Neural cell (in vitro differentiated cells): Measurements from ENCODE around the gene DLG4. TPM values are rescaled to one million over a fixed set of nuclear protein-coding genes. Genes with fewer than 3 reads are reported as not detected.
A peak's percentile ranks its signal among the peaks of the same experiment; 100 is the strongest.

Source experiments
- H2AFZ ChIP-seq: fragments of 200-600, 300-800 bp; sonication (generic), shearing (Covaris generic); 2 replicates; pipeline ENCODE4 v1.6.0; 2014; ENCODE audit warnings: low read depth, mild to moderate bottlenecking, antibody characterized with exemption, low read length, moderate library complexity
- H3F3A ChIP-seq: fragments of 200-600 bp; shearing (Covaris generic); 2 replicates; pipeline ENCODE4 v1.6.1; 2016; ENCODE audit warnings: mild to moderate bottlenecking, moderate library complexity, mixed read lengths, antibody characterized with exemption, low read length; ENCODE audit not compliant: insufficient read depth, poor library complexity, severe bottlenecking
- H3K27ac ChIP-seq: fragments of 200-600, 300-800 bp; sonication (generic), shearing (Covaris generic); 2 replicates; pipeline ENCODE4 v1.5.1; 2014; ENCODE audit warnings: mild to moderate bottlenecking, low read length, moderate library complexity
- H3K27me3 ChIP-seq: fragments of 300-800, 200-600 bp; sonication (generic), shearing (Covaris generic); 2 replicates; pipeline ENCODE4 v1.6.0; 2014; ENCODE audit warnings: mild to moderate bottlenecking, low read depth, low read length, moderate library complexity; ENCODE audit not compliant: insufficient read depth
- H3K36me3 ChIP-seq: fragments of 300-800, 200-600 bp; sonication (generic), shearing (Covaris generic); 2 replicates; pipeline ENCODE4 v1.5.1; 2014; ENCODE audit warnings: mild to moderate bottlenecking, antibody characterized with exemption, low read length, moderate library complexity; ENCODE audit not compliant: insufficient read depth
- H3K4me2 ChIP-seq: fragments of 300-800, 200-600 bp; sonication (generic), shearing (Covaris generic); 2 replicates; pipeline ENCODE4 v1.6.0; 2014; ENCODE audit warnings: mild to moderate bottlenecking, low read length
- H3K4me3 ChIP-seq: fragments of 300-800, 200-600 bp; sonication (generic), shearing (Covaris generic); 2 replicates; pipeline ENCODE4 v1.5.1; 2014; ENCODE audit warnings: mild to moderate bottlenecking, low read length, moderate library complexity
- H3K79me2 ChIP-seq: fragments of 200-600 bp; shearing (Covaris generic); replicated peaks from 2 replicates; pipeline ENCODE4 v1.6.0; 2014; ENCODE audit warnings: mild to moderate bottlenecking, low read length, moderate library complexity; ENCODE audit not compliant: insufficient read depth
- H3K9ac ChIP-seq: fragments of 300-800, 200-600 bp; sonication (generic), shearing (Covaris generic); 2 replicates; pipeline ENCODE4 v1.6.1; 2016; ENCODE audit warnings: mild to moderate bottlenecking, low read length, mixed read lengths
- H3K9me2 ChIP-seq: fragments of 200-600 bp; shearing (Covaris generic); 2 replicates; pipeline ENCODE4 v1.6.1; 2016; ENCODE audit warnings: mild to moderate bottlenecking, low read length, mixed read lengths; ENCODE audit not compliant: insufficient read depth
- H3K9me3 ChIP-seq: fragments of 200-600, 300-800 bp; sonication (generic), shearing (Covaris generic); 2 replicates; pipeline ENCODE4 v1.6.1; 2016; ENCODE audit warnings: mild to moderate bottlenecking, mixed run types, low read length, moderate library complexity, mixed read lengths
- H4K20me1 ChIP-seq: fragments of 200-600 bp; shearing (Covaris generic); 2 replicates; pipeline ENCODE4 v1.6.1; 2016; ENCODE audit warnings: mild to moderate bottlenecking, mixed run types; ENCODE audit not compliant: insufficient read depth
- EZH2 ChIP-seq: fragments of 200-600, 300-800 bp; shearing (Covaris generic), sonication (generic); IDR thresholded peaks from 2 replicates; pipeline ENCODE4 v1.6.1; 2014; ENCODE audit warnings: antibody characterized with exemption, low read length, borderline replicate concordance, mild to moderate bottlenecking; ENCODE audit not compliant: insufficient read depth, poor library complexity, severe bottlenecking
- MXI1 ChIP-seq: fragments of 450-650 bp; conservative IDR thresholded peaks from 2 replicates; pipeline ENCODE4 v1.6.1; 2014; ENCODE audit warnings: antibody characterized with exemption, mild to moderate bottlenecking; ENCODE audit not compliant: poor library complexity, severe bottlenecking
- POLR2AphosphoS5 ChIP-seq: IDR thresholded peaks from 2 replicates; pipeline ENCODE4 v1.6.1; 2012
- RAD21 ChIP-seq: fragments of 450-650 bp; conservative IDR thresholded peaks from 2 replicates; pipeline ENCODE4 v1.6.1; 2014; ENCODE audit warnings: antibody characterized with exemption, mild to moderate bottlenecking, moderate library complexity
- SMC3 ChIP-seq: fragments of 450-650 bp; conservative IDR thresholded peaks from 2 replicates; pipeline ENCODE4 v1.6.1; 2014; ENCODE audit warnings: antibody characterized with exemption, mild to moderate bottlenecking, moderate library complexity; ENCODE audit not compliant: poor library complexity
- polyA minus RNA-seq: library from RNA; depleted of rRNA, polyadenylated mRNA; stranded (reverse); fragments of >200 nt; gene quantifications from 2 replicates; pipeline ENCODE4 v1.2.3, GENCODE V29; 2014
- polyA plus RNA-seq: library from polyadenylated mRNA; depleted of rRNA; stranded (reverse); fragments of >200 nt; gene quantifications from 2 replicates; pipeline ENCODE4 v1.2.3, GENCODE V29; 2014
- TF ChIP-seq, protein P1 (sequence below): fragments of 450-650 bp; IDR thresholded peaks from 2 replicates; pipeline ENCODE4 v1.5.1; 2014; ENCODE audit warnings: antibody characterized with exemption, mild to moderate bottlenecking, moderate library complexity; ENCODE audit not compliant: poor library complexity, severe bottlenecking

Gene DLG4
- polyA plus RNA-seq: 126 and 145 TPM in 2 replicates
- polyA minus RNA-seq: 124 and 136 TPM in 2 replicates

DNA sequence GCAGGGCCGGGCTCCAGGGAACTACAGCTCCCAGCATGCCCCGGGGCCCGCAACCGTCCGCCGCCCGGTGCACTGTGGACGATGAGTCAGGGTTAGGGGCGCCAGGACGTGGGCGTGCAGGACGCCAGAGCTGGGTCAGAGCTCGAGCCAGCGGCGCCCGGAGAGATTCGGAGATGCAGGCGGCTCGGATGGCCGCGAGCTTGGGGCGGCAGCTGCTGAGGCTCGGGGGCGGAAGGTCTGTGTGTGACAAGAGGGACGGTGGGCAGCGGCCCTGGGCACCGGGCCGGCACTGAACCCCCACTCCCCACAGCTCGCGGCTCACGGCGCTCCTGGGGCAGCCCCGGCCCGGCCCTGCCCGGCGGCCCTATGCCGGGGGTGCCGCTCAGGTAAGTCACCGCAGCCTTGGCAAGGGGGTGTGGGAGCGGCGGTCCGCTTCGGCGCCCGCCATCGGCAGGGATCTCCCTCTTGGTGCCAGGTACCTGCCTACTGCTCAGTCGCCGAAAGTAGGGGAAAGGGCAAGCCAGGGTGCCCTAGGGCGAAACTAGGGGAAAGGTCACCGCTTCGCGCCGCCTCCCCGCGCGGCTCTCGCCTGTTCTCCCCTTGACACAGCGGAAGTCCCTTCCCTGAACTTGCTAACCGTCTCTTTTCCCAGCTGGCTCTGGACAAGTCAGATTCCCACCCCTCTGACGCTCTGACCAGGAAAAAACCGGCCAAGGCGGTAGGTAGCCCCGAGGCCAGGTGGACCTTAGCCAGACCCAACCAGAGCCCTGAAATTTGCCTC lies at the start of gene DLG4, which contains the start of gene ACADVL:
TSS of gene DLG4 (minus strand) at position 25 of the 781 bp plus-strand sequence.
TSS of gene ACADVL (plus strand) at position 127 of the 781 bp plus-strand sequence. CDS start at position 174, 47 bp downstream.
- no peaks in the 10 kb centered on the region for H3F3A ChIP-seq
- peak within 1 kb of the TSS; percentile 92 for H3K9ac ChIP-seq
- H3K27me3 ChIP-seq: no peaks in the 10 kb centered on the region
- TF ChIP-seq SMC3: no peak
- TF ChIP-seq POLR2AphosphoS5: peak; percentile 67
- peak; percentile 65 for TF ChIP-seq MXI1
- TF ChIP-seq EZH2: no peak
- H3K4me2 ChIP-seq: peak within 1 kb of the TSS; percentile 89
- H3K36me3 ChIP-seq: no peaks in the 10 kb centered on the region
- H3K27ac ChIP-seq: peak within 1 kb of the TSS; percentile 34
- H4K20me1 ChIP-seq: no peaks in the 10 kb centered on the region
- H2AFZ ChIP-seq: peak within 1 kb of the TSS; percentile 33
- H3K9me2 ChIP-seq: no peaks in the 10 kb centered on the region
- H3K9me3 ChIP-seq: no peaks in the 10 kb centered on the region
- peaks cover 38% of the 10 kb centered on the region for H3K79me2 ChIP-seq
- peak within 1 kb of the TSS; percentile 99 for H3K4me3 ChIP-seq

DNA sequence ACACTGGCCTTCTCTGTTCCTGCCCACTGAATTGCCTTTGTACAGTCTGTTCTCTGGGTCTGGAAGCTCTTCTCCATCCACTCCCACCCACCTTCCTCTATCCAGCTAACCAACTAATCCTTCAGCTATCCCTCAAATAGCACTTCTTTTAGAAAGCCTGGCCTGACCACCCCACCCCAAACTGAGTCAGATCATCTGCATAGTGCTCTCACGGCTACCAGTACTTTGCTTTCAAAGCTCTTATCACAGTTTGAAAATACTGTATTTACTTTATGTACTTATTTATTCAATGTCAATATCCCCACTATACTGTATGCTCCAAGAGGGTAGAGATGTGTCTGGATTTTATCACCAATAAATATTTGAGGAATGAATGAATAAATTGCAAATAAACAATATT lies 47.1 kb upstream of the DLG4 start:
- Histone ChIP-seq H3K4me2 (no peak overlapping the region), H3K9me3 (no peaks in the 10 kb centered on the region), H3K4me3 (no peak overlapping the region), H4K20me1 (no peaks in the 10 kb centered on the region), H3K27ac (no peak overlapping the region), H3K9ac (no peak overlapping the region), H2AFZ (no peak overlapping the region), H3K79me2 (no peaks in the 10 kb centered on the region), H3K9me2 (no peaks in the 10 kb centered on the region), H3K36me3 (no peaks in the 10 kb centered on the region), H3F3A (no peaks in the 10 kb centered on the region), H3K27me3 (peaks cover 31% of the 10 kb centered on the region)
- TF ChIP-seq, protein P1, sequence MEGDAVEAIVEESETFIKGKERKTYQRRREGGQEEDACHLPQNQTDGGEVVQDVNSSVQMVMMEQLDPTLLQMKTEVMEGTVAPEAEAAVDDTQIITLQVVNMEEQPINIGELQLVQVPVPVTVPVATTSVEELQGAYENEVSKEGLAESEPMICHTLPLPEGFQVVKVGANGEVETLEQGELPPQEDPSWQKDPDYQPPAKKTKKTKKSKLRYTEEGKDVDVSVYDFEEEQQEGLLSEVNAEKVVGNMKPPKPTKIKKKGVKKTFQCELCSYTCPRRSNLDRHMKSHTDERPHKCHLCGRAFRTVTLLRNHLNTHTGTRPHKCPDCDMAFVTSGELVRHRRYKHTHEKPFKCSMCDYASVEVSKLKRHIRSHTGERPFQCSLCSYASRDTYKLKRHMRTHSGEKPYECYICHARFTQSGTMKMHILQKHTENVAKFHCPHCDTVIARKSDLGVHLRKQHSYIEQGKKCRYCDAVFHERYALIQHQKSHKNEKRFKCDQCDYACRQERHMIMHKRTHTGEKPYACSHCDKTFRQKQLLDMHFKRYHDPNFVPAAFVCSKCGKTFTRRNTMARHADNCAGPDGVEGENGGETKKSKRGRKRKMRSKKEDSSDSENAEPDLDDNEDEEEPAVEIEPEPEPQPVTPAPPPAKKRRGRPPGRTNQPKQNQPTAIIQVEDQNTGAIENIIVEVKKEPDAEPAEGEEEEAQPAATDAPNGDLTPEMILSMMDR: no peak

GRCh38 chr17:7263801-7264078 lies 44.1 kb upstream of the DLG4 start:
- H3K27me3 ChIP-seq: peaks cover 60% of the 10 kb centered on the region
- H3K36me3 ChIP-seq: peaks cover 4% of the 10 kb centered on the region
- H3F3A ChIP-seq: no peaks in the 10 kb centered on the region
- H3K9me2 ChIP-seq: no peaks in the 10 kb centered on the region
- no peak overlapping the region for H3K4me3 ChIP-seq
- H3K9me3 ChIP-seq: no peaks in the 10 kb centered on the region
- no peak overlapping the region for H3K4me2 ChIP-seq
- no peak overlapping the region for H3K9ac ChIP-seq
- no peaks in the 10 kb centered on the region for H3K79me2 ChIP-seq
- H2AFZ ChIP-seq: no peak overlapping the region
- TF ChIP-seq, protein P1: no peak
- TF ChIP-seq RAD21: no peak
- H4K20me1 ChIP-seq: no peaks in the 10 kb centered on the region
- no peak overlapping the region for H3K27ac ChIP-seq
